NCI-H446 treated with DMSO at 0.1 percent for 48 hours (cell line): ENCODE data around the gene ENKD1.
A peak's percentile ranks its signal among the peaks of the same experiment; 100 is the strongest.
"Not testable (repeated sequence)": the region's sequence is repeated elsewhere in the genome, so short reads cannot be mapped to it uniquely, and the experiment has no call there.

Experiments used
- DNase-seq: peaks from one replicate; lab custom pipeline; 2025; lab: John Stamatoyannopoulos, UW

ENKD1 gene, protein sequence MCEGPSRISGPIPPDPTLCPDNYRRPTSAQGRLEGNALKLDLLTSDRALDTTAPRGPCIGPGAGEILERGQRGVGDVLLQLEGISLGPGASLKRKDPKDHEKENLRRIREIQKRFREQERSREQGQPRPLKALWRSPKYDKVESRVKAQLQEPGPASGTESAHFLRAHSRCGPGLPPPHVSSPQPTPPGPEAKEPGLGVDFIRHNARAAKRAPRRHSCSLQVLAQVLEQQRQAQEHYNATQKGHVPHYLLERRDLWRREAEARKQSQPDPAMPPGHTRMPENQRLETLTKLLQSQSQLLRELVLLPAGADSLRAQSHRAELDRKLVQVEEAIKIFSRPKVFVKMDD

DNA sequence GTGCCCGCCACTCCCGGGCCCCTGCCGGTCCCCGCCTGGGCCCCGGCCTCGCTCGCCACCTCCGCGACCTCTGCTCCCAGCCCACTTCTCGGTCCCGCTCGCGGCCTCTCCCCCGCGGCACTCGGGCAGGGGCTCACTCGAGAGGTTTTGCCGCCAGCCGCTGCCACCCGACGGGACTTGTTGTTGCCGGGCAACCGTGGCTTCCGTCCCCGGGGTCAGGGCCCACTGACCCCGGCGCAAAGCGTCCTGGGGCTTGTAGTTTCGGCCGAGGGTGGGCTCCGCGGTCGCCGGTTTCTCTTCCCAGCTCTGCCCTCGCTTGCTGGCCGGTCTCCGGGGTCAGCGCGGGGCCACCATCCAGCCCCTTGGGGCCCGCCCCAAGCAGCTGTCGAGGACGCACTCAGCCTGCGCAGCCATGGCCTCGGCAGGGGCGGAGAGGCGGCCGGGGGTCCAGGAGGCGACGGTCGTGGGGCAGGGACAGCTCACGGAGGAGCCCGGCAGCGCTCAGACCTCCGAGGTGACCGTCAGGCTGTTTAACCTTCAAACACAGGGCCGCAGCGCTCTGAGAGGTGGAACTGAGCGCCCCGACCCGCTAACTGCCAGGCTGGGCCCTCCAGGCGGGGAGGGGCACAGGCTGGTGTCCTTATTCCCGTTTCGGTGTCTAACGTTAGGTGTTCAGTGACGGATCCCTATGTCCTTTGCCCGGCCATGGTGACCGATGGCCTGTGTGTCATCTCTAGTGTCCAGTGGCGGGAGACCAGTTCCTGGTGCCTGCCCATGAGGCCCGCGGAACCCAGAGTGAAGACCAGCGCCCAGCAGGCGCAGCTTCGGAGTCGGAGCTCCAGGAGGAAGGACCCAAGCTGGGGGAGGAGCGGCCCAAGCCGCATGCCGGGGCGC lies at the start of gene ENKD1, which contains the start of gene C16orf86:
Gene ENKD1, minus strand, starts transcription at position 192 of the 894 bp plus-strand sequence. CDS start 308 bp downstream, outside the sequence.
Gene C16orf86, plus strand, starts transcription at position 256 of the 894 bp plus-strand sequence. Its CDS starts 157 bp downstream, at position 413.
- peak; percentile 12 for DNase-seq

DNA sequence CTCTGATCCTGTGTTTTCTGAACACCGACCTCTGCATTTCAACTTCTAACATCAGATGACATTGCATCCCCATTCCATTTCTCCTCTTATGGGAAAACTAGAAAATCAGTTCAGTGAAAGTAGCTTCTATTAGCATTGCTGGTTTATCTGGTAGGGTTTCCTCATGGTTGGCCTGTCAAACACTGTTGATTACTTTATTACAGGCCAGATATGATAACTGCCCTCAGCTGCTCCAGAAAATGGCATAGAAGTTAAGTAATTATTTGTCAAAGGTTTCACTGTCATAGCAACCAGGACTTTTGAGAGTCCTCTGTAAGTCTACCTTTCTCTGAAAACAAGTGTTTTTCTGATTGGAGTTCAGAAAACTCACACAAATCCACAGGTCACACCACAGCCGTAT lies 49.5 kb upstream of the ENKD1 start:
- DNase-seq: no peak

DNA sequence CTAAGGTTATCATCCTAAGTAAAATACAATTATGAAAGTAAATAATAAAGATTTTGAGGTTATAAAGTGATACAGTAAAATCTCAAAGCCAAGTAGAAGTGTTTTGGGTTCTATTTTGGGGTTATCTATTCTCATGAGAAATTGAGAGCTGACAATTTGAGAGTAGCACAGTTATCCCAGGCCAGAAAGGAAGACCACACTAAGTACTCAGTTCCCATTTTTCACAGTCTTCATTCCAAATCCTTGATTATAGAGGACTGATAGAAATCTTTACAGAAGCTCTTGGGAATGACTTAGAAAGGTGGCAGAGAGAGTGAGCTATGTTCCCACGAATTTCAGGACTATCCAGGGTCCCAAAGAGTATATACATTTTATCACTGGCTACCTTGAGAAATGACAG lies 48.0 kb upstream of the ENKD1 start:
- no peak for DNase-seq

DNA sequence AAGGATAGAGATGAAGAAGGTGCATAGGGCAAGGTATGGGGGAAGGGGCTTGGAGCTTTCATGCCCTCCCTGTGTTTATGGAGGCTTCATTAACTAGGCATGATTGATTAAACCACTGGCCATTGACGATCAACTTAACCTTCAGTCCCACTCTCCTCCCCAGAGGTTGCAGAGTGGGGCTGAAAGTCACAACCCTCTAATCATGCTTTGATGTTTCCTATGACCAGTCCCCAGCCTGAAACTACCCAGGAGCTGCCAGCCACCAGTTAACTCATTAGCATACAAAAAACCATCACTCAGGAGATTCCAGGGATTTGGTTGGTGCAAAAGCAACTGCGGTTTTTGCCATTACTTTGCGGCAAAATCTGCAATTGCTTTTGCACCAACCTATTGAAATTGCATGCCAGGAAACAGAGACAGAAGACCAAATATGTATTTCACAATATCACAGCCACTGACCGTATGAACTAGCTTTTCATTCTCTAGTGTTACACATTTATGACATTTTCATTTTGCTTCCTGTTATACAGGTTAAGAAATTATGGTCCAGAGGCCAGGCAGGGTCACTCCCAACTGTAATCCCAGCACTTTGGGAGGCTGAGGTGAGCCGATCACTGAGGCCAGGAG lies 47.2 kb upstream of the ENKD1 start:
- DNase-seq: no peak

DNA sequence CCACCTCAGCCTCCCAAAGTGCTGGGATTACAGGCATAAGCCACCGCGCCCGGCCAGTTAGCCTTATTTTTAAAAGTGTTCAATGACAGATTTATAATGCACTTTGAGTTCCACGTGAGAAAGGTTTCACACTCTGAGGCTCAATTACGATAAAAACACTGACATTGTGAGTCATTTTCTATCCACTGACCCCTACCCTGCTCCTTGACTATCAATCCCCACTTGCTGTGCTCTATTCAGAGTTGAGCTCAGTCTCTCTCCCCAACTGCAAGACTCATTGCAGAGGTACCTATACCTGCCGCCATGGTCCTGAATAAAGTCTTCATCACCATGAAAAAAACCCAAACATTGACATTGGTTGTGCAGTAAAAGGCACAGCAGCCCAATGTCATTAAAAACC lies 44.1 kb upstream of the ENKD1 start:
- no peak for DNase-seq

DNA sequence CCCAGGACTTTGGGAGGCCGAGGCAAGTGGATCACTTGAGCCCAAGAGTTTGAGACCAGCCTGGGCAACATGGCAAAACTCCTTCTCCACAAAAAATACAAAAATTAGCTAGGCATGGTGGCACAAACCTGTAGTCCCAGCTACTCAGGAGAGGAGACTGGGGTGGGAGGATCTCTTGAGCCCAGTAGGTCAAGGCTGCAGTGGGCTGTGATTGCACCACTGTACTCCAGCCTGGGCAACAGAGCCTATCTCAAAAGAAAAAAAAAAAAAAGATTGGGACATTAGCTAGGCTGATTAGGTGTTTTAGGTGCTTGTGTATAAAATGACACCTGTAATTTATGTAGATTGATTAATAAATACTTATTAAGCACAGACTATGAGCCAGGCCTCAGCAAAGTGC lies 42.5 kb upstream of the ENKD1 start:
- no peak for DNase-seq

DNA sequence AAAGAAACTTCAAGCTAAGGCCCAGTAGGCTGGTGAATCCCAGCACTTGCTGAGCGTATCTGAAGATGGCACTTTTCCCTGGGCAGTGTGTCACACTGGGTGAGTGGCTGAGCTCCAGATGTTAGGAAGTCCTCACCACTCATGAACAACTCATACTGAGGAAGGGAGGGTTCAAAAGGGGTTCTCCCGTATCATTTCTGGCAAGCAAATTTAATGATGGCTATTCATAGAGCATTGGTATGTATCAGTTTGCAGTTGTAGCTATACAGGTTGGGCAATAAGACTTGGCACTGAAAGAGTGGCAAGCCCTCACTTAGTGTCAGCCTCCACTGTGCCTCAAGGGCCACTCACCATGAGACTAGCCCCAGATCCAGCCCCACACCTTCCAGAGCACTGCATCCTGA lies 41.8 kb upstream of the ENKD1 start:
- no peak for DNase-seq

DNA sequence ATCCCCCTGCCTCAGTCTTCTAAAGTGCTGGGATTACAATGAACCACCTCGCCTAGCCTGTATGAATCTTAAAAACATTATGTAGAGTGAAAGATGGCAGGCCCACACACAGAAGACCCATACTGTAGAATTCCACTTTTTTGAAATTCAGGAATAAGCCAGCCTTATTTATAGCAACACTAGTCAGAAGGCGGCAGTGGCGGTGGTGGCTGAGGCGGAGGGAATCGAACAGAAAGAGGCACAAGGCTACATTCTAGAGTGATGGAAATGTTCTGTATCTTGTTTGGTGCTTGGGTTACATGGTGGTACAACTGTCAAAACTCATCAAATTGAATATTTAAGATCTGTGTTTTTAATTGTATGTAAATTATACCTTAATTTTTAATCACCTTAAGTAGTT lies 41.2 kb upstream of the ENKD1 start:
- no peak for DNase-seq

DNA sequence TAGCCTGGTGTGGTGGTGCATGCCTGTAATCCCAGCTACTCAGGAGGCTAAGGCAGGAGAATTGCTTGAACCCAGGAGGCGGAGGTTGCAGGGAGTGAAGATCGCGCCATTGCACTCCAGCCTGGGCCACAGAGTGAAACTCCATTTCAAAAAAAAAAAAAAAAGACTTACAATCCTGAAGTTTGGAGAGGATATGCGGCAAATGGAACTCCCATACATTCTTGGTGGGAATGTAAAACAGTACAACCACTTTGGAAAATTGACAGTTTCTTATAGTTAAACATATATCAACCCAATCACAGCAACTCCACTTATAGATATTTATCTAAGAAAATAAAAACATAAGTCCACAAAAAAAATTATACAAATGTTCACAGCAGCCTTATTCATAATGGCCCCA lies 40.7 kb upstream of the ENKD1 start:
- no peak for DNase-seq

DNA sequence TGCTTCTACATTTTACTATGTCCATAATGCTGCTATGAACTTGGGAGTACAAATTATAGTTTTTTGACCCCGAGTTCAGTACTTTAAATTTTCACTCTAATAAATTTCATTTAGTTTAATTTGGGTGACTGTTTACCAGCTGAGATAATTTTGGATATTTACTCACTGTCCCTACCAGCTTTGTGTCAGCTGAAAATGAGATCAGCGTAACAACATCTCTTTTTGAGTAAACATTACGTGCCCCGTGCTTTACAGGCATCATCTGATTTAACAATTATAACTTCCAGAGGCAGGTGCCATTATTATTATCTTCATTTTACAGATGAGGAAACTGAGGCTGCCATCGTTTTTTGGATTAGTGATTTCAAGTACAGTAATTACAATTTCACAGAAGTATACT lies 37.6 kb upstream of the ENKD1 start:
- DNase-seq: no peak

DNA sequence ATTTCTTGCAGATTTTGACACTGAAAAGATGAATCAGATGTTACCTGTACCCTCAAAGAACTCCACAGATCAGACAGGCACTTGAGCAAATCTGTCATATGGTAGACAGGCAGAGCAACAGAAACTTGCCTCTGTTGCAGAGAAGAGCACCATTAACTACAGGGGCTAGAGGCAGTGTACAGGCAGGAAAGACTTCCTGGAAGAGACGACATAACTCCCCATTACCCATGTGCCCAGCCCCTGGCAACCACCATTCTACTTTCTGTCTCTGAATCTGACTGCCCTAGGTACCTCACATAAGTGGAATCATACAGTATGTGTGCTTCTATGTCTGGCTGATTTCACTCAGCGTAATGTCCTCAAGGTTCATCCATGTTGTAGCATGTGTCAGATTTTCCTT lies 37.1 kb upstream of the ENKD1 start:
- DNase-seq: no peak

DNA sequence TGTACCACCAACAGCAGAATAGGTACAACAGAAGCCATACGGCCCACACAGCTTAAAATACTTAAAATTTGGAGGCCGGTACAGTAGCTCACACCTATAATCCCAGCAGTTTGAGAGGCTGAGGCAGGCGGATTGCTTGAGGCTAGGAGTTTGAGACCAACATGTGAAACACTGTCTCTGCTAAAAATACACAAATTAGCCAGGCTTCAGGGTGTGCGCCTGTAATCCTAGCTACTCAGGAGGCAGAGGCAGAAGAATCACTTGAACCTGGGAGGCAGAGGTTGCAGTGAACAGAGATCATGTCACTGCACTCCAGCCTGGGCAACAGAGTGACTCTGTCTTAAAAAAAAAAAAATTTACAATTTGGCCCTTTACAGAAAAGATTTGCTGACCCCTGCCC lies 35.6 kb upstream of the ENKD1 start:
- no peak for DNase-seq

DNA sequence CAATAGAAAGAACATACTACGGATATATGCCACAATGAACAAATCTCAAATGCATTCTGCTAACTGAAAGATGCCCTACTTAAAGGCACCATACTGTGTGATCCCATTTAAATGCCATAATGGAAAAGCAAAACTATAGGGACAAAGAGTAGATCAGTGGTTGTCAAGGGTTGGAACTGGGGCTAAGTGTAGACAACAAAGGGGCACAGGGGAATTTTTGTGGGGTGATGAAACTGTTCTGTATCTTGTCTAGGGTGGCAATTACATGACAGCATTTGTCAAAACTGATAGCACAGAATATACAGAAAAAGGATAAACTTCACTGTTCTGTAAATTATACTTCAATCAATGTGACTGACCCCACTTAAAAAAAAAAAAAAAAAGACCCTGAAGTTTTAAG lies 34.9 kb upstream of the ENKD1 start:
- no peak for DNase-seq

DNA sequence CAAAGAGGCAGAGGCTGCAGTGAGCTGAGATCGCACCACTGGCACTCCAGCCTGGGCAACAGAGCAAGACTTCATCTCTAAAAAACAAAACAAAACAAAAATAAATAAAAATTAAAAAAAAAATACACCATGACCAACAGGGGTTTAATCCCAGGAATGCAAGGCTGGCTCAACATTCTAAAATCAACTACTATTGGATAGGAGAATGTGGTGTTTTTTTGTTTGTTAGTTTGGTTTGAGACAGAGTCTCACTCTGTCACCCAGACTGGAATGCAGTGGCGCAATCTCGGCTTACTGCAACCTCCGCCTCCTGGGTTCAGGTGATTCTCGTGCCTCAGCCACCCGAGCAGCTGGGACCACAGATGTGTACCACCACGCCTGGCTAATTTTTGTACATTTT lies 32.7 kb upstream of the ENKD1 start:
- no peak for DNase-seq

DNA sequence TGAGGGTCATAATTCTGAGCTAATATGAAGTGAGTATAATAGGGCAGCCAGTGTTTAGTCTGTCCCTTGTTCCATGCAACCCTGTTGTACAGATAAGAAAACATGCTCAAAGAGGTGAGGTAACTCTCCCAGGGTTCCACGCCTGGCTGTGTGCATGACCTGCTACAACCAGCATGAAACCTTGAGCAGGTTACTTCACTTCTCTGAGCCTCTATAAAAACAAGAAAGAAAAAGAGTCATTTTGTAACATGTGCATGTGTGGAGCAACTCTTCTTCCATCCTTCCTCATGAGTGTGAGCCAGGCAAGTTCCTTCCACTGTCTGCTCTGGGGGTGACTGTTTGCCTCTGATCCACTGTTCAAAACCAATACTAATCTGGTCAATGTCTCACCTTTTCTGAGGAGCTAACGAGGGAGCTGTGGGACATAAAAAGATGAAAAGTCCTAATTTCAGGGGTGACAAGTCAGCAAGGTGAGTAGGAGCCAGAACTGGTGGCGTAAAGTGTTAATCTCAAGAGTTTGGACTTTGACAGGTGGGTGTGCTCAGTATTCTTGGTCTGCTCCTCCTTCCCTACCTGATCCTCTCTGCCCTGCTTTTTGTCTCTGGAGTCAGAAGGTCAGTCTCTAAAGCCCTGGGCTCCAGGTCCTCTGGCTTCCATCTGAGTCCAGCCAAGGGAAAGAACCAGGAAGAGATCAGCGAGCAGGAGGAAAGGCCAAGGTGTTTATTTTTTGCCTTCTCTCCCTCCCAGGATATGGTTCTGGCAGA lies 31.1 kb upstream of the ENKD1 start:
- DNase-seq: no peak

DNA sequence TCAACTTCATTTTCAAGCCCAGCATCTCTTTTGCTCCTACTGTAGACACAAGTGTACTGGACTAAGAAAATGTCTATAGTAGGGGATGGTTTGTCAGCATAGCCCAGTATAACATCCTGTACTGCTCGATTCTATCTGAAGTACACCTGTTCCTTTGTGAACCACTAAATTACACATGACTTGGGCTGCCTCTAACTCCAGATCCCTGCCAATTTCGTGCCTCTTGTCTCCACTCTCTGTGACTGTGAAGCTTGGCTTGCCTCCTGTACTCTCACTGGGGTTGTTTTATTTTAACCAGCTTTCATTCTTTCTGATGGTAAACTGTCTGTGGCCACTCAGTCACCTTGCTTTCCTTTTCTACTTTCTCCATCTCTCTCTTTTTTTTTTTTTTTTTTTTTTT lies 28.1 kb upstream of the ENKD1 start:
- DNase-seq: no peak

DNA sequence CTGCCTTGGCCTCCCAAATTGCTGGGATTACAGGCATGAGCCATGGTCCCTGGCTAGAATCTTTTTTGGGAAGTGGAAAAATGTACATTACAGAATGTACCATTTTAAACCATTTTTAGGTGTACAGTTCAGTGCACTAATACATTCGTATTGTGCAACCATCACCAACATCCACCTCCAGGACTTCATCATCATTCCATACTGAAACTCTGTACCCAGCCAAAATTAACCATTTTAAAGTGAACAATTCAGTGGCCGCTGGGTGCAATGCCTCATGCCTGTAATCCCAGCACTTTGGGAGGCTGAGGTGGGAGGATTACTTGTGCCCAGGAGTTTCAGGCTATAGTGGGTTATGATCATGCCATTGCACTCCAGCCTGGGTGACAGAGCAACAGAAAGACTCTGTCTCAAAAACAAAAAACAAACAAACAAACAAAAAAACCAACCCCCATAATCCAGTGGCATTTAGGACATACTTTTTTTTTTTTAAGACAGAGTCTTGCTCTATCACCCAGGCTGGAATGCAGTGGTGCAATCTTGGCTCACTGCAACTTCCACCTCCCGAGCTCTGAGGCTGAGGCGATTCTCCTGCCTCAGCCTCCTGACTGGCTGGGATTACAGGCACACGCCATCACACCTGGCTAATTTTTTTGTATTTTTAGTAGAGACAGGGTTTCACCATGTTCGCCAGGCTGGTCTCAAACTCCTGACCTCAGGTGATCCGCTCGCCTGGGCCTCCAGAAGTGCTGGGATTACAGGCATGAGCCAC lies 27.2 kb upstream of the ENKD1 start:
- not testable (repeated sequence) for DNase-seq

DNA sequence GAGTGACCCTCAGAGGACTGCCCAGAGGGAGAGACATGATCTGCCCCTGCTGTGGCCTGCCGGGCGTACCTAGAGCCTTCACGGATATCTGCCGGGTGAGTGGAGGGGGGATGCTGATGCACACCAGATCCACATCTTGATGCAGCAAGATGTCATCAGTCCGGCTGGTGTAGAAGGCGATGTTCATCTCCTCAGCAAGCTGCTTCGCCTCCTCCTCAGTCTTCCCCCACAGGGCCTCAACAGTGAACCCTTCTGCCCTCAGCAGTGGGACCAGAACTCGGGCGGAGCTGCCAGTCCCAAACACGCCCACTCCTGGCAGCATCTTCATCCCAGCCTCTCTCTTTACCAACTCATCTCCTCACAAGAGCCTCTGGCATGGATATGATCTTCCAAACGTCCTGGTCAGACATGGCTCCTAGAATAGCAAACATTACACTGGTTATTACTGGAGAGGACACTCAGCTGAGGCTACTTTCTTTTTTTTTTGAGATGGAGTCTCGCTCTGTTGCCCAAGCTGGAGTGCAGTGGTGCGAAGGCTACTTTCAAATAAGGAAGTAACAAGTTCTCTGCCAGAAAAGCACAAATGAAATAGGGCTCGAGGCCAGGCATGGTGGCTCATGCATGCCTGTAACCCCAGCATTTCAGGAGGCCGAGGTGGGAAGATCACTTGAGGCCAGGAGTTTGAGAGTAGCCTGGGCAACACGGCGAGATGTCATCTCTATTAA lies 19.0 kb upstream of the ENKD1 start:
- no peak for DNase-seq

DNA sequence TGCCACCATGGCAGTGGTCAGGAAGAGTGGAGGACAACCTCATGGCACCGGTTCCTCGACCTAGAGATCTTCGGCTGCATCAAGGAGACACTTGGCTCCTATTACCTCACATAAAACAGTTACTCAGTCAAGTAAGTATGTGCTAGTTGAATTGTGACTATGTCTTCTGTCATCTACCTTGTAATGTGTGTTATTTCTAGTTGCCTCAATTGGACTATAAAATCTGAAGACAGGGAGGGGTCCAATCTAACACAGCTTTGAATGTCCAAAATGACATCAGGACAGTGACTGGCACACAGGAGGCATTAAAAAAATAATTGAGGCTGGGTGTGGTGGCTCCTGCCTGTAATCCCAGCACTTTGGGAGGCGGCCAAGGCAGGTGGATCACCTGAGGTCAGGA lies 17.2 kb upstream of the ENKD1 start:
- no peak for DNase-seq
